Measurements from ENCODE around the gene CCDC47.

The CCDC47 gene

GRCh38 chr17:63768433-63768832, 5.0 kb downstream of the CCDC47 start:
- Histone ChIP-seq H3K4me1 (ENCODE audit: insufficient read depth, low read length) (no peaks in the 10 kb centered on the region), H3K9me3 (ENCODE audit: control insufficient read depth, insufficient read depth, low read length) (no peaks in the 10 kb centered on the region), H3K9ac (ENCODE audit: low read depth, low read length) (no peak overlapping the region), H3K36me3 (ENCODE audit: insufficient read depth, low read length) (peaks cover 4% of the 10 kb centered on the region)

DNA sequence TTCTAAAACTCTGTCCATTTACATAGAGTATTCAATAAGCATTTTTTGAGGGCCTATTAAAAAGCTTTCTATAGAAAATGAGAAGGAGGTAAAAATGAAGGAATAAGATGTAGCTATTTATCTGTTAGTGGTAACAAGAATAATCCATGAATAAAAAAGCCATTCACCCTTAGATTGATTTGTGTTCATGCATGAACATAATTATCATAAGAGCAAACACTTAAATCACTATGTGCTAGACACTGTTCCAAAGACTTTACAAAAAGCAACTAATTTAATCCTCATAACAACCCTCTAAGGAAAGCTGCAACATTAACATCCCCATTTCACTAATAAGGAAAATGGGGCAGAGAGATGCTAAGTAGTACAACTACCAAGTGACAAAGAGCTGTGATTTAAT, 6.6 kb downstream of the CCDC47 start:
- no peaks in the 10 kb centered on the region for H3K9me3 ChIP-seq (ENCODE audit: control insufficient read depth, insufficient read depth, low read length)
- H3K36me3 ChIP-seq (ENCODE audit: insufficient read depth, low read length), result peaks cover 4% of the 10 kb centered on the region
- H3K4me1 ChIP-seq (ENCODE audit: insufficient read depth, low read length), result no peaks in the 10 kb centered on the region
- no peak overlapping the region for H3K9ac ChIP-seq (ENCODE audit: low read depth, low read length)

DNA sequence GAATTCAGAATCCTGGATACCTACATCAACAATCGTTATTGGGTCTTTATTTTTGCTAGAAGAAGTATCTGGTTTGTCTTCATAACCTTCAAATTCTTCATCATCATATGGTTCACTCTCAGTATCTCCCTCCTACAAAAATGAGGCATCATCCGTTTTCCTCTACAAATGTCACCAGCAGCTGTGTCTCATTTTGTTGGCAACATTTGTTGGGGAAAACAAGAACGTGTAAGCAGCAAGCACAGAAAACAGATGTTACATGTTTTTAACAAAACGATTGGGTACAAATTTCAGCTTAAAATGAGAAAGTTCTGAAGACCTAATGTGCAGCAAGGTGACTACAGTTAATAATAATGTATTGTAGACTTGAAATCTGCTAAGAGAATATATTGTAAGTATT, 8.7 kb downstream of the CCDC47 start:
- Histone ChIP-seq H3K9ac (ENCODE audit: low read depth, low read length) (no peak overlapping the region), H3K9me3 (ENCODE audit: control insufficient read depth, insufficient read depth, low read length) (no peaks in the 10 kb centered on the region), H3K36me3 (ENCODE audit: insufficient read depth, low read length) (peaks cover 15% of the 10 kb centered on the region), H3K4me1 (ENCODE audit: insufficient read depth, low read length) (no peaks in the 10 kb centered on the region)

- H3K9me3 ChIP-seq (ENCODE audit: control insufficient read depth, insufficient read depth, low read length), result no peaks in the 10 kb centered on the region
- no peak overlapping the region for H3K9ac ChIP-seq (ENCODE audit: low read depth, low read length)
- H3K4me1 ChIP-seq (ENCODE audit: insufficient read depth, low read length), result no peaks in the 10 kb centered on the region
- peaks cover 22% of the 10 kb centered on the region for H3K36me3 ChIP-seq (ENCODE audit: insufficient read depth, low read length)
Measured at GRCh38 chr17:63762161-63763078, 11.0 kb downstream of the CCDC47 start.

- Histone ChIP-seq H3K9me3 (ENCODE audit: control insufficient read depth, insufficient read depth, low read length) (no peaks in the 10 kb centered on the region), H3K9ac (ENCODE audit: low read depth, low read length) (no peak overlapping the region), H3K36me3 (ENCODE audit: insufficient read depth, low read length) (peaks cover 34% of the 10 kb centered on the region), H3K4me1 (ENCODE audit: insufficient read depth, low read length) (no peaks in the 10 kb centered on the region)
Measured at GRCh38 chr17:63760771-63761539, 12.4 kb downstream of the CCDC47 start.

- H3K9ac ChIP-seq (ENCODE audit: low read depth, low read length), result no peak overlapping the region
- no peaks in the 10 kb centered on the region for H3K4me1 ChIP-seq (ENCODE audit: insufficient read depth, low read length)
- peaks cover 44% of the 10 kb centered on the region for H3K36me3 ChIP-seq (ENCODE audit: insufficient read depth, low read length)
Measured at GRCh38 chr17:63758428-63758827, 15.0 kb downstream of the CCDC47 start.

DNA sequence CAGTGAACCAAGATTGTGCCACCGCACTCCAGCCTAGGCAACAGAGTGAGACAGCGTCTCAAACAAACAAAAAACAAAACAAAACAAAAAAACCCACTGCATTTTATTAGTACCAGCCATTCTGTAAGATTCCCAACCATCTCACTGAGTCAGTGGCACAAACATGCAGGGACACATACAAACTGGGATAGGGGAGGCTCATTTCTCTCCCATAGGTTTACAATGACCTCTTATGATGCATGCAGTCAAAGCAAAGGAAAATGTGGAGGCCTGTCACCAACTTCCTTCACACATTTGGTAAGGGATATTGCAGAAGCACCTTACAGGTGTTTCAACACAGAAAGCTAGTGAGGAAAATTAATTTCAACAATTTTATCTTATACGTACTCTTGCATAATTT, 19.4 kb downstream of the CCDC47 start:
- H3K36me3 ChIP-seq (ENCODE audit: insufficient read depth, low read length), result peaks cover 54% of the 10 kb centered on the region
- H3K4me1 ChIP-seq (ENCODE audit: insufficient read depth, low read length), result no peaks in the 10 kb centered on the region
- H3K9me3 ChIP-seq (ENCODE audit: control insufficient read depth, insufficient read depth, low read length), result no peaks in the 10 kb centered on the region
- H3K9ac ChIP-seq (ENCODE audit: low read depth, low read length), result no peak overlapping the region

More at GRCh38 chr17:63758428-63758827, 15.0 kb downstream of the CCDC47 start:
- no peaks in the 10 kb centered on the region for H3K9me3 ChIP-seq (ENCODE audit: control insufficient read depth, insufficient read depth, low read length)

DNA sequence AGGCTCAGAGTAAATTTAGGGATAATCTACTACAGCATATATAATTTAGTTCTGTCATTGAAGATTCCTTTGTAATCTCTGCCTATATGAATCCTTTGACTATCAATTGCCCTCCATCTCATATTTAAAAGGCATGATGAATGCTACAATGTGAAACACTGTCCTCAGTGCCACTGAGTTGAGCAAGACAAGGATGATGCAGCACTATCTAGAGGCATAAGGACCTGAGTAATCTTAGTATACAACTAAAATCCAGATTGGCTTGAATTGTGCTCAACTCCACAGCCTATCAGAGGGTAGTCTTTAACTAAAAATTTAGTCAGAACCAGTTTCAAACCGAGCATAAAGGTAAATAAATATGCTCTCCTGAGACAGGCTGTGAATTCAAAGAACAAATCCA, 20.2 kb downstream of the CCDC47 start:
- Histone ChIP-seq H3K4me1 (ENCODE audit: insufficient read depth, low read length) (no peaks in the 10 kb centered on the region), H3K36me3 (ENCODE audit: insufficient read depth, low read length) (peaks cover 54% of the 10 kb centered on the region), H3K9me3 (ENCODE audit: control insufficient read depth, insufficient read depth, low read length) (no peaks in the 10 kb centered on the region), H3K9ac (ENCODE audit: low read depth, low read length) (no peak overlapping the region)

DNA sequence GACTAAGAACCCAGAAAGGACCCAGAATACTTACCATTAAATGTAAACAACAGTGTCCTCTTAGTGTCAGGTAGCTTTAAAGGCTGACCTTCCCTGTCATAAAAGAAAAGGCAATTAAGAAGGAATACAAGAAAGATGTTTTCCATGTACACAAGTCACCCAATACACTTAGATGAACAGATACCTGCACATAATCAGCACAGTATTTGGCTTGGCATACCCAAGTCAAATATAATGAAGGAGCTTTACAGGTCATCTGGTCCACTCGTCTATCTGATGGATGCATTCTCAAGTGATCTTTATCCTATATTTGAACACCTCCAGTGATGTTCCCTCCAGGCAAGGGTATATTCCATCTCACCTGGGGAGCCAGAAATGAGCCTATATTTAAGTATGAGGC, 20.7 kb downstream of the CCDC47 start:
- Histone ChIP-seq H3K9me3 (ENCODE audit: control insufficient read depth, insufficient read depth, low read length) (no peaks in the 10 kb centered on the region), H3K4me1 (ENCODE audit: insufficient read depth, low read length) (no peaks in the 10 kb centered on the region), H3K36me3 (ENCODE audit: insufficient read depth, low read length) (peaks cover 50% of the 10 kb centered on the region), H3K9ac (ENCODE audit: low read depth, low read length) (no peak overlapping the region)

DNA sequence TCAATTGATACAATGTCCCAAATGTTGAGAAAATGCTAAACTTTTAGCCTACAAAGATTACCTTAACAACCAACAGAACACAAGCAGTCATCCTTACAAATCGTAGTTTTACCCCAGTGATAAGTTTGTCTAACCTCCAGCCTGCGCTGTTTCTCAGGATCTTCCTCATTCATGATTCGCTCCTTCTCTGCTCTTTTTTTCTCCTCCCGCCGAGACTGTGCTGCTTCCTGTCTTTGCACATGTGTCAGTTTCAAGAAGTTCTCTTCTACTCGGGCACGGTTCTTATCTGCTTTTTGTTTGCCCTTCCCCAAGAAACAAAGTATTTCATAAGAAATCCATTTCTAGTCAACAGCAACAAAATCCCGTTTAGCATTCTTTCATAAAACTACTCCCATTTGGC, 21.6 kb downstream of the CCDC47 start:
- H3K4me1 ChIP-seq (ENCODE audit: insufficient read depth, low read length), result no peaks in the 10 kb centered on the region
- H3K9me3 ChIP-seq (ENCODE audit: control insufficient read depth, insufficient read depth, low read length), result no peaks in the 10 kb centered on the region
- no peak overlapping the region for H3K9ac ChIP-seq (ENCODE audit: low read depth, low read length)
- peaks cover 47% of the 10 kb centered on the region for H3K36me3 ChIP-seq (ENCODE audit: insufficient read depth, low read length)

DNA sequence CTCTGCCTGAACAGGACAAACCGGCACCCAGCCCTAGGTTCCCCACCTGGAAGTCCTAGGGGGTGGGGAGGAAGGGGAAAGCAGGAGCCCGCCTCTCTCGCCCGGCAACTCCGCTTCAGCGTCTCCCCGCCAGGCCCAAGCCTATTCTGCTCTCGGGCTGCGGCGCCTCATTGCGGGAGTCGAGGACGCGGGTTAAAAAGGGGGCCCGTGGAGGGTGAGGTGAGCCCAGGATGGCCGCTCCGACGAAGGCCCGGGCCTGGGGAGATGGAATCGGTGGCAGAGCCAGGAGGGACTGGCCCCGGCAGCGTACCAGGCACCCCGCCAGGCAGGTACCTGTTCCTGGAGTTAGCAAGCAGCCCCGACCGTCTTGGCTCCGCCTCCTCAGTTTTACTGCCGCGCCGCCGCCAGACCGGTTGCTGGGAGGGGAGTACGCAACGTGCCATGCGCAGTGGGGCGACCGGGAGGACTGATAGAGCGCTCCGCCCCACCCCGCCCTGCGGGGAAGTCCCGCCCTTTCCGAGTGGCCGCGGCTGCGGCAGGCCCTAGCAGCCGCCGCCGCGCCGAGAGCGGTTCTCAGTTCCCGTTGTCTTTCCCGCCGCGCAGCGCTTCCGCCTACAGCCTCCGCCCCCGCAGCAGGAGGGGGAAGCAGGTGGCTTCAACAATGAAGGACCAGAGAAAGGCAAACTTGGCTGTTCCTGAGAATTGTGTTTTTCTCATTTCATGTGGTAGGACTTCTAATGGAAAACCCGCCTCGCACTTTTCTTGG, 31.8 kb downstream of the CCDC47 start, which contains the start of gene STRADA:
Gene STRADA (minus strand): TSS at position 392 of the 766 bp plus-strand sequence. CDS start 13,430 bp downstream, outside the sequence.
- peaks cover 5% of the 10 kb centered on the region; the same call in 1 of the 2 replicates for H3K4me1 ChIP-seq (ENCODE audit: insufficient read depth, low read length)
- H3K9ac ChIP-seq (ENCODE audit: low read depth, low read length), result peak within 1 kb of the TSS; percentile 98
- peaks cover 10% of the 10 kb centered on the region for H3K36me3 ChIP-seq (ENCODE audit: insufficient read depth, low read length)
- H3K9me3 ChIP-seq (ENCODE audit: control insufficient read depth, insufficient read depth, low read length), result no peaks in the 10 kb centered on the region

DNA sequence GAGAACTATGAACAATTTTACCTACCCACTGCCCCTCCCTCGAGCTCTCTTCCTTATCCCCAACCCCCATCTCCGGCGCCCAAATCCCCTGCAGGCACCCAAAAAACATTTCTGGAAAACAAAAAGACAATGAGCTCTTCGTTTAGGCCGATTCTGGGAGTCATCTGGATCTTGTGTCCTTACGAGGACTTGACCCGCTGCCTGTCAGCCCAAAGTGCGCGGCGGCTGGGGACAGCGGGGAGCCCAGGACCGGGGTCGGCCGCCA, 32.3 kb downstream of the CCDC47 start:
- Histone ChIP-seq H3K9ac (ENCODE audit: low read depth, low read length) (peak overlapping the region; percentile 98), H3K9me3 (ENCODE audit: control insufficient read depth, insufficient read depth, low read length) (no peaks in the 10 kb centered on the region), H3K36me3 (ENCODE audit: insufficient read depth, low read length) (peaks cover 10% of the 10 kb centered on the region), H3K4me1 (ENCODE audit: insufficient read depth, low read length) (peaks cover 5% of the 10 kb centered on the region; the same call in 1 of the 2 replicates)

DNA sequence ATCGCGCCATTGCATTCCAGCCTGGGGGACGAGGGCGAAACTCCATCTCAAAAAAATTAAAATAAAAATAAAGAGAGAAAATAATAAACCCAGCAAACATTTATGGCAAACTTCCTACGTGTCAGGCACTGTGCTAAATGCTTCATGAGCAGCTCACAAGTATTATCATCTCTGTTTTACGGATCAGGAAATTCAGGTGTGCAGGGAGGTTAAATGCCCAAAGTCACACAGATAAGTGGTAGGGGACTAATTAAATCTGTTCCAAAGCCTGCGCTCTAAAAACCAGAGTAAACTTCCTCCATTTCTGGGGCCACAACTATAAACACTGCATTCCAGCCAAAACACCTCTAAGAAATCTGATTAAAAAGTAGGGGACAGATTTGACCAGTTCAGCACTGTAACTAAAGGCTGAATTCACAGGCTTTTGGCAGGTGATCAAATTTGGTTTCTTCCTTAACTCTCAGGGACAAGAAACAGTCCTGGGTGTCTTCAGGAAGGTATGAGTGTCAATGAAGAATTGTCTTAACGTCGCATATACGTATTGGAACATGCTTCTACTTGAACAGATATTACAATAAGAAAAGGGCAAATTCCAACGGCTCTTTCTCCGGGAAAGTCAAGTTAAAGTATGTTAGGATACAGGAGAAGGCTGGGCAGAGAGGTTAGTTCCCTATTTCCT, 32.8 kb downstream of the CCDC47 start:
- Histone ChIP-seq H3K36me3 (ENCODE audit: insufficient read depth, low read length) (peaks cover 6% of the 10 kb centered on the region), H3K4me1 (ENCODE audit: insufficient read depth, low read length) (peaks cover 5% of the 10 kb centered on the region; the same call in 1 of the 2 replicates), H3K9me3 (ENCODE audit: control insufficient read depth, insufficient read depth, low read length) (no peaks in the 10 kb centered on the region), H3K9ac (ENCODE audit: low read depth, low read length) (peak overlapping the region; percentile 98)

DNA sequence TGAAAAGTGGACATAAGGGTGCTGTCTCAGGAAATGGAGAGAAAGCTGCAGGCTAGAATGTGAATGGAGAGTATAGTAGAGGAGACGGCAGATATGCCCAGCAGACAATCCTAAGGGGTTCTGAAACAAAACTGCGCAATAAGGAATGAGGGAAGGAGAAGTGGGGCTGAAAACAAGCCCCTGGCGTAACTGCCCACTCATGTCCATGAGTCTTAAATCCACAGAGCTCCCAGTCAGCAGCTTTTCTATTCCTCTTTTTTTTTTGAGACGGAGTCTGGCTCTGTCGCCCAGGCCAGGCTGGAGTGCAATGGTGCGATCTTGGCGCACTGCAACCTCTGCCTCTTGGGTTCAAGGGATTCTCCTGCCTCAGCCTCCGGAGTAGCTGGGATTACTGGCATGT, 37.7 kb downstream of the CCDC47 start:
- H3K9ac ChIP-seq (ENCODE audit: low read depth, low read length), result no peak overlapping the region
- peaks cover 4% of the 10 kb centered on the region; the same call in 1 of the 2 replicates for H3K4me1 ChIP-seq (ENCODE audit: insufficient read depth, low read length)
- H3K9me3 ChIP-seq (ENCODE audit: control insufficient read depth, insufficient read depth, low read length), result no peaks in the 10 kb centered on the region
- peaks cover 3% of the 10 kb centered on the region; the same call in 1 of the 2 replicates for H3K36me3 ChIP-seq (ENCODE audit: insufficient read depth, low read length)

Measured in ES-I3 (cell line).